A204.1 (cell line): ENCODE measurements around the gene RAMP3.
"Not testable (repeated sequence)": the region's sequence is repeated elsewhere in the genome, so short reads cannot be mapped to it uniquely, and the experiment has no call there.

Experiments
- FAIRE-seq: peaks from 2 replicates; lab custom pipeline; 2012; peaks lifted over from hg19 to GRCh38; lab: Jason Lieb, UNC

RAMP3 gene, protein sequence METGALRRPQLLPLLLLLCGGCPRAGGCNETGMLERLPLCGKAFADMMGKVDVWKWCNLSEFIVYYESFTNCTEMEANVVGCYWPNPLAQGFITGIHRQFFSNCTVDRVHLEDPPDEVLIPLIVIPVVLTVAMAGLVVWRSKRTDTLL

DNA sequence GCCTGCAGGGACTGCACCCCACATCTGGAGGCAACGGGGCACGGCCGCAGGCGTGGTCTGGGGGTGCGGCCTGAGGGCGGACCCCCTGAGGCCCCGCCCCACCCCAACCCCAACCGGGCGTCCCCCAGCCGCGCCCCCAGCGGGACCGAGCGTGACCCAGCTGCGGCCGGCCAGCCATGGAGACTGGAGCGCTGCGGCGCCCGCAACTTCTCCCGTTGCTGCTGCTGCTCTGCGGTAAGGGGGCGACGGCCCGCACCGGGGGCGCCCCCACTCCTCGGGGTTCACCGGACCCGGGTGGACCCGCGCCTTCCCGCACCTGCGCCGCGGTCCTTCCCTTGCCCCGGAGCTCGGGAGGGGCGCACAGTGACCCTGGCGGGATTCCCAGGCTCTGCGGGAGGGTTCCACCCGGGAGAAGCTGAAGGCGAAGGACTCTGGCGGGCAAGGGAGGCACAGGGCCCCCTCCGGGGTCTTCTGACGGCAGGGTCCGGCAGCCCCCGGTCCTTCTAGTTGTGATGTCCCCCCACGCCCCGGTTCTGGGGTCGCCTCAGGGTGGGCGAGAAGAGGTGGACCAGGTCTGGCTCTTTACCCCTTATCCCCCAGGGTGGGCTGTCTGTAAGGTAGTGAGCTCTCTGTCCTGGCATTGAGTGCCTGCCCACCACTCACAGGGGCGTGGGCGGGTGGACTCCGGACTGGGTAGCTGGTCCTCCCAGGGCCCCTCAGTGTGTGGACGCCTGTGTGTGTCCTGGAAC, at the start of gene RAMP3:
Gene RAMP3, plus strand, starts transcription at position 139 of the 749 bp plus-strand sequence. Its CDS starts 38 bp downstream, at position 177.
- no peak for FAIRE-seq

DNA sequence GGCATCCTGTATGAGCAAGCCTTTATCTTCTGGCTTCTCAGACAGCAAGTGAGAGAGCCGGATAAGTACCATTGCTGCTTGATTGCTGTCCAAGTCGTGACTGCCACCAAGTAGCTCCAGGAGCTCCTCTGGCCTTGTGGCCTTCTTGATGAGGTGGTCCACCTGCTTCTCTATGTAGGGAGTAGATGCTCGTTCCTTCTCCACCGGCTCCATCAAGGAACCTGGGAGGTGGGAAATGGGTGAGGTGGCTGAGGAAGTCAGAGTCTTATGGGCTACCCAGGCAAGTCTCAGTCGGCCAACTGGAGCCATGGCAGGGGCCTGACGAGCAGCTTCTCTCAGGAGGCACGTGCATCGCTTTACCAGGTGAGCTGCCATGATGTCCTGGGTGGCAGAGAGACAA, 48.7 kb upstream of the RAMP3 start:
- no peak for FAIRE-seq

DNA sequence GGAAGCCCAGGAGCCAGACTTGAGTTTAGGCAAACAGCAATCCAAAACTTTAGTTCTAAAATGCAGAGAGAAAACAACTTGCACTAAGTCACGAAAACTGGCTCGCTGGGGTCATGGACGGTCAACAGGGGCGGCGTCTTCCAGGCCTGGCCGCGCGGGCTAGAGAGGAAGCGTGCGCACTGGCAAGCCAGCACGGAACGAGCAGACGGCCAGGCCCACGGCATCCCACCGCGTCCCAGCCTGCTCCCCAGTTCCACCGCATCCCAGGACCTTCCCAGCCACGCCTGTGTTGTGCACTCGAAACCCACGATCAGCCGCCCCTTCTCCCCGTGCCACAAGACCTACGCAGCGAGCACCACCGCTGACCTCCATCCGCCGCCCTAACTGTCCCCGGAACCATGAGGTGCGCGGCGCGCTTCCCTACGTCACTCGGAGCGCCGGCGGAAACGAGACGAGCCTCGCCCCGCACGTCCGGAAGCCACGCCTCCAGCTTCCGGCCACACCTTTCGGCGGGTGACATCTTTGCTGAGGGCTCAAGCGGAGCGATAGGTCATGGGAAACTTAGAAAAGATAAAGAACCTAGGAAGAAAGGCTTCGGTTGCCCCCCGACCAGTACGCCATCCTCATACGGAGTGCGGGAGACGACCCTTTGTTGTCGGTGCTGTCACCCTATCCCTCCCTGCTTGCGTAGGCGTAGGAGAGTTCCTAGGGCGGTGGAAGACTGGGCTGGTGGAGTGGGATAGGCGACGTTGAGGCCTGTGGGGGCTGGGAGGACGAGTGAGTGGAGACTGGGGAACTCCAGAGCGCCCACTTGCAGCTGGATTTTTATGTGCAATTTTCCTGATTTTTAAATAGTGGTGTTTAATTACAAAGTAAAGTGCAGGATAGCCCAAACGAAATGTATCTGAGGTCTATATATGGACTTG, 46.0 kb upstream of the RAMP3 start, which contains the start of gene TBRG4:
Gene TBRG4, minus strand, starts transcription at position 400 of the 926 bp plus-strand sequence. CDS start 2,460 bp downstream, outside the sequence.
- FAIRE-seq, result peak; percentile 84

DNA sequence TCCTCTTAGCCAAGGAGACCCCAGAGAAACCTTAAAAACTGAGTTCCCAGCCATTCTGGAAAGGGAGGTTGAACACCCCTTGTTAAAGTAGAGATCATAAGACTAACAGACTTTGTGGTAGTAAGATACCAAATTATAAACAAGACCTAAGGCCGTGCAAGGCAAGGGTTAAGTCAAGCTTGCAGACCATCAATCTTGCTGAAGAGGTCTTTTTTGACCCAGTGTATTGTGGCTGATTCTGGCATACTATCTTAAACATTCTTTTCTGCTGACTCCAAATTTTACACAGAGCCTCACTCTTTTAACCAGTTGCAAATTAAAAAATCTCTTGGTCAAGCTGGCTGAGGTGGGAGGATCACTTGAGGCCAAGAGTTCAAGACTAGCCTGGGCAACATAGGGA, 44.9 kb upstream of the RAMP3 start:
- FAIRE-seq, result no peak

DNA sequence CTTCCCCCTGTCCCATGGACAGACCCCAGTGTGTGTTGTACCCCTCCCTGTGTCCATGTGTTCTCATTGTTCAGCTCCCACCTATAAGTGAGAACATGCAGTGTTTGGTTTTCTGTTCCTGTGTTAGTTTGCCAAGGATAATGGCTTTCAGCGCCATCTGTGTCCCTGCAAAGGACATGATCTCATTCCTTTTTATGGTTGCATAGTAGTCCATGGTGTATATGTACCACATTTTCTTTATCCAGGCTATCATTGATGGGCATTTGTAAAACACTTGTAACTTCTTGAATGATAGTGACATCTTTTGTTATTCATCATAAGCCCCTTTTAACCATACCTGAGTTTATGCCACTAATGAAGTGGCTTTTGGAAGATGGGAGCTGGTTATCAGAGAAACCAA, 43.3 kb upstream of the RAMP3 start:
- FAIRE-seq, result not testable (repeated sequence)

DNA sequence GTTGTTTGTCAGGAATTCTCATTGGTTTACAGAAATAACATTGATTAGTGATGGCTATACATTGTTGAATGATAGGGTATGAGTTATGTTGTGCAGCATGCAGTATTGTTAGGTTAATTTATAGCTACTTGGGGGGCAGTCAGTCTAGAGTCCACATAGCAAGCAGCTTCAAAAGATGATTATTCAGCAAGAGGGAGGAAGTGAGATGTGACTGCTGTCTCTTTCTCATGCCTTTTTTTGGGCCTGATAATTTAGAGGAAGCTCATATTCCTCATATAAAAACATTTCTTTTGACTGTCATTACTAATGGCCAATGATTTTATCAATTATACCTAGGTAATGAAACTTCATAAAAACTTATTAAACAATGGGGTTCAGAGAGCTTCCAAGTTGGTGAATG, 42.7 kb upstream of the RAMP3 start:
- FAIRE-seq, result no peak

DNA sequence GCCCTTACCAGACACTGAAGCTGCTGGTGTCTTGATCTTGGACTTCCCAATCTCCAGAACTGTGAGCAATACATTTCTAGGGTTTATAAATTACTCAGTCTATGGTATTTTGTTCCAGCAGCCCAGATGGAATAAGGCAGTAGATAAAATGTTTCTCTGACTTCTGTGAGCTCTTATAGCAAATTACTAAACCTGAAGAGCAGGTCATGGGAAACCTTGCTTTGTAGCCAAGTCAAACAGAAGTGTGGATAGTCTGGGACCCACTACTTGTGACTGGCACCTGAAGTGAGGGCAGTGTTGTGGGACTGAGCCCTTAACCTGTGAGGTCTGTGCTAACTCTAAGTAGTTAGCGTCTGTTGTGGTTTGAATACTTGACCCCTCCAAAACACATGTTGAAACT, 41.5 kb upstream of the RAMP3 start:
- FAIRE-seq, result no peak

DNA sequence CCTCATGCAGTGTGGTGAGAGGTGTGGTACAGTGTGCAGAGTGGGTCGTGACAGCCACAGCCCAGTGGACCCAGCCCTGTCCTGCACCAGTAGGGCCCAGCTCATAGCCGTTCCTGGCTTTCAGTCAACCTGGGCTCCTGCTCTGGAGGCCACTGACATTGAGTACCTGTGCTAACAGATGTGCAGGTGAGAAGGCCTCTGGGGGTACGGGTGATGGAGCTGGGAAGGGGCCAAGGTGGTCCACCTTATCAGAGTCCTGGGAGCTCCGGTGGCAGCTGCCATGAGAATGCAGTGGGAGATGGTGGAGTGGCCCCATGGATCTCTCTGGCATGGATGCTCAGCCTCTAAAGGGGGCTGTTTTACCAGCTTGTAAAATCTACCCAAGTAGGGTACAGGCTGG, 40.0 kb upstream of the RAMP3 start:
- FAIRE-seq, result no peak

DNA sequence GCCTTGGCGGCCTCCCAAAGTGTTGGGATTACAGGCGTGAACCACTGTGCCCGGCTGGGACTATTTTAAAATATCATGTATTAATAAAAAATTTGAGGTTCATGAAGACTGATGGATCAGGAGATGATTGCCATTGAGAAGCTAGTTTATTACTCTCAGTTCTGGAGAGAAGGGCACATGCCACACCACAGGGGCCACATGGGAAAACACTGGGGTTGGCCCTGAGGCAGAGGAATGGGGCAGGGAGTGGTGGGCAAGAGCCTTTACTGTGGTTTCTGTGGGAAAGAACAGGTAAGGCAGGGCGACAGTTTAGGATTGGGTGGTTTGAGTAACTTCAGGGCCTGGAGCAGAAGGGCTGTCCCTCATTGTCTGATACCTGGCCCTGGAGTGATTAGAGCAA, 39.3 kb upstream of the RAMP3 start:
- FAIRE-seq, result no peak

DNA sequence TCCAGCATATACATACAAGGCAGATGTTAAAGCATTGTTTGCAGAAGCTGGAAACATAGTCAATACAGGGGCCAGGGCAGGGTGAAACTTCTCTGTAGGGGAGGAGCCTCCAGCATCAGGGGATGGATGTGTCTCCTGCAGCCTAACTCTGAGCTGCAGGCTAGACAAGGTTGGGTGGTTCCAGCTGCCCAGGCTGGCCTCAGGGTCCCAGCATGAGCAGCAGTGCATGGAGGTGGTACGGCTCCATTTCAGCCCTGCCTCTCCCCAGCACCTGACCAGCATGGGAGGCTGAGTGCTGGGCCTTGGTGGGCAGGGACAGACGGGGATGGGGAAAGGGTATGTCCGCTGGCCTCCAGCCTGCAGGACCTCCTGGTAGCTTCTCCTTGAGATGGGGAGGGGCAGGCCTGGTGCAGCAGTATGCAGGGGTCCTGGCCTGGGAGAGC, 38.7 kb upstream of the RAMP3 start:
- no peak for FAIRE-seq

DNA sequence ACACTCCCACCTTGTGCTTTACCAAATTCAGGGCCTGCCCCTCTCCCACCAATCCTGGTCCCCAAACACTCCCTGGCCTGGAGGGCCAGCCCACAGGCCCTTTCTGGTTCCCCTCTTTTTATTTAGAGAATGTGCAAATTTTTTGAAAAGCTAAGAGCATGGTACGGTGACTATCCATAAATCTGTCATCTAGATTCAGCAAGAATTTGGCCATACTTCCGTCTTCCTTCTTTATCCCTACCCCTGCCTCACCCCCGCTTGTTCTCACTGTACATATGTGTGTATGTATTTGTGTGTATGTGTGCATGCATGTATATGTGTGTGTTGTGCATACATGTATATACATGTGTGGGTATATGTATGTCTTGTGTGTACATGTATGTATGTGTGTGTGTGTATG, 38.0 kb upstream of the RAMP3 start:
- FAIRE-seq, result no peak

DNA sequence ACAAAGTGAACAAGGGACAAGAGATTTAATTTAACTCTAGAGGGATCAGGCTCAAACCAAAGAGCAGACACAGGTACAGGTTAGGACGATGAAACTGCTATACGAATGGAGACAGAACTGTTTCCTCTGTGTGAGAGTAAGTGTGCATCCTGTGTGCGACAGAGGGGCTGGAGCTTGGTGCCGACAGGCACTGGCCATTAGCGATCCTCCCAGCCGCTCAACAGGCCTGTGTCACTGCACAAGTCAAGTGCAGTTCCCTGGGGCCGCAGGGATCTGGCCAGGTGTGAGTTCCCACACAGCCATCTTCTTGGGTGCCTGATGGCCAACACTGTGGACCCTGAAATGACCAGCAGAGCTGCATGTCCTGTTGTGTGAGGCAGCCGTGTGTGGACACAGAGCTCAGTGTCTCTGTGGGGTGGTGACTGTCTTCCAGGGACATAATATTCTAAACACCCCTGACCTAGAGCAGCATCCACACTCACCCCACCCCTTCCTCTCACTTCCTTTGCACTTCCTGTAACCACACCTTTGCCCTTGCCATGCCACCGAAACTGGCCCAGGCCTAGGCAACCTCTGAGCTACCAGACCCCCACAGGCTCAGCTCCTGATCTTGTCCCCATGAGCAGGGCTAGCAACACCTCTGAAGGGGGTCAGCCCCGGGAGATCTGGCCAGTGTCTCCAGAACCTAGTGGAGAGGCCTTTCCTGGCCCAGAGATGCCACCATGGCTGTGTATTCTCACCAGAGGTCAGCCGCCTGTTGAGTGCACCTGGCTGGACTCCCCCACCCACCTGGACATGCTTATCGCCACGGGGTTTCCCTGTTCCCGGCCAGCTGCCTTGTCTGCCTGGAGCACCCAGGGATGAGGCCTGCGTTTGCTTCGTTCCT, 34.4 kb upstream of the RAMP3 start:
- FAIRE-seq, result no peak

DNA sequence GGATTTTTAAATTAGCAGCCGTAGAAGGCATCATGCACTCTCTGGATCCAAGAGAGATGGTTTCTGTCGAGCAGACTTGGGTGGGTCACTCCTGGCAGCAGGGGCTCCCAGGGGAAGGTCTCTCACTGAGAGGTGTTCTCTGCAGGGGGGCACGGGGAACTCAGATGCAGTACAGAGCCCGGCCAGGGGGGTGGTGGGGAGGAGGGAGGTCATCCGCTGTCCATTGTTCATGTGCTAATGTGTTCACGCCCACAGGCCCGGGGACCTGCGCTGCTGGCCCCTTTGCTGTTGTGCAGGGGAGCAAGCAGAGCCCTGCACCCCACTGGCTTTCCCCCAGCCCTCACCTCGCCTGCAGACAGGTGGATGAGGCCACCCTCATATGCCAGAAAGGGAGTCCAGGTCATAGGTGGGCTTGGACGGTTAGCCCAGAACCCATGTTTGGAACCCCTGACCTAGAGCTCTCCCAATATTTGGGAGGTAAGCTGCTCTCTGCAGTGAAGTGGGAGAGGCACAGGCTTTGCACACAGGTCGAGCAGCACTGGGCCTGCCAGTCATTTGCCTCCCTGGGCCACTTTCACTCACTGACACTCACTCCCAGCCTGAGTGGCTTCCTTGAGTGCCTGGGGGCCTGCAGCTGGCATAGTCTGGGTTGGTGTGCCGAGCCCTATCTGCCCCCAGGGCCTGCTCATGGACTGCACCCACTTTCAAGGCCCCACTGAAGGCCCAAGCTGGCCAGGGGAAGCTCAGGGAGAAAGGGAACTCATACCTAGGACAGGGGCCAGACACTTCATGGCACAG, 33.5 kb upstream of the RAMP3 start:
- no peak for FAIRE-seq

DNA sequence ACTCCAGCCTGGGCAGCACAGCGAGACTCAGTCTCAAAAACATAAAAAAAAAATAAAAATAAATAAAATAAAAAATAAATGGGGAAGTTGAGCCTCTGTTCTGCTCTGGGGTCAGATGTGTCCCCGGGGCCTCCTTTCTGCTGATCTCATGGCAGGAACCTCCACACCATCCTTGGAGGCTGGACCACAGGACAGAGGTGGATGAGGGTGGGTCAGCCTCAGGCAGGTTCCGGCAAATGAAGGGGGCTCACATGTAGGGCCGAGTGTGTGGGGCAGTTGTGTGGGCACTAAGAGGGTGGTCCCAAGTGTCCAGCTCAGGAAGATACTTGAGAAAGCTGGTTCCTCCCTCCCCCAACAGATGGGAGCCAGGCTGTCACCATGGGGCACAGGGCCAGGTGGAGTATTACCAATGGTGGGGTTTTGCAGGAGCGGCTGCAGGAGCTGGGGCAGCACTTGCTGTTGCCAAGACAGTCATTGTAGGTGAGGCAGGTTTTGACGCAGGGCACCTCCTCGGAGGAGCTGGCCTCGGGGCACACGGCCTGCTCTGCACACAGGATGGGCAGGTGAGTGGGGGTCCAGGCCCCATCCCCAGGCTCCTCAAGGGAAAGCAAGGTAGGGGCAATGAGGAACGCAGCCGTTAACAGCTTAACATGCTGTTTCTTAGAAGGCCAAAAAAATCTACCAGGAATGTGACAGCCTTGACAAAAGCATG, 32.2 kb upstream of the RAMP3 start:
- no peak for FAIRE-seq

DNA sequence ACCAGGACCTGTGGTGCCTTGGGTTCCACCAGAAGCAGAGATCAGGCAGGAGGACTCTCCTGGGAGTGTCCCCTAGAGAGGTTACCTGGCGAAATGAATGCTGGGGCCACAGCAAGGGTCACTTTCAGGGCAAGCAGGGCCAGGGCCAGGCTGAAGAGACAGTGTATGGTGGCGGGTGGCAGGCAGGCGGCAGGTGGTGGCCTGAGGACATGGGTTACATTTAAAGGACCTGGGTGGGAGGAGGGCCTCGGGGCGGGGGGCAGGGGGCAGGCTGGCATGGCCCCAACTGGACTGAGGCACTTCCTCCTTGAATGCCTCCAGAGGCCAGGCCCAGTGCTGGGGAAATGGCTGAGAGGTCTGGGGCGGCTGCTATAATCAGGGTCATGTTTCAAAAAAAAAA, 31.4 kb upstream of the RAMP3 start:
- FAIRE-seq, result no peak

DNA sequence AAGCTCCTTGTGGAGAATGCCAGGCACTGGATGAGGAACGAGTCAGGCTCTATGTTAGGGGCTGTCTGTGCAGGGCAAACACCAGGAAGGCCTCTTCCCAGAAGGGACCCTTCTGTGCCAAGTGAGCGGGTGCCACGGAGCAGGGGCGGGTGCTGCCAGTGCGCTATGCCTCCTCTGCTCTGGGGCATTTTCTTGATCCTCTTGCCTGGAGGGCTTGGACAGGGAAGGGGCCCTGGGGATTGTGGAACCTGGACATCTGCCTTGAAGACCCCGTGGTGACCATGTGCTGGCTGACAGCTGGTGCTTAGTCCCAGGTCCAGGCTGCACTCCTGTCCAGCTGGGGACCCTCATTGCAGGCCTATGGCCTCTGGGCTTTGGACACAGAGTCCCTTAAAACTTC, 30.7 kb upstream of the RAMP3 start:
- no peak for FAIRE-seq

DNA sequence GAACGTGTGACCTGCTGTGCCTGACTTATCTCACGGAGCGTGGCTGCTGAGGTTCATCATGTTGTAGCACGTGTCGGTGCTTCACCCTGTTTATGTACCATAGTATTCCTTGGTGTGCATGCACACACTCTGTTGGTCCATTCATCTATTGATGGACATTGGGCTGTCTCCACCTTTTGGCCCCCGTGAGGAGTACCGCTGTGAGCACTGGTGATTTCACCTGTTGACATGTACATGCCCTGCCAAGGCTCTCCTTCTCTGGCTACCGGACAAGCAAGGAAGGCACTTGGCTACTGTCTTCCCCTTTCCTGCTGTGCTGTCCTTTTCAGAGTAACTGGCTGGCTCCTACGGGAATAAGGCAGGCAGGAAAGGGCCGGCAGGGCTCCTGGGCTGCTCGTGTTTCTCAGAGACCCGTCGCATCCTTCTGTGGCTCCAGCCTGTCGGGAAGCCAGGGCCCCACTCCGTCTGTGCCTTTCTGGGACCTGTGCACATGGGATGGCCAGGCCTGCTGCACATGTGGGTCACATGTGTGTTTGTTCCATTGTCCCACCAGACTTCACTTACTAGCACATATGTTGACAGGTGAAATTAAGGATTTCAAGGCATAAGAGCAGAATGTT, 28.3 kb upstream of the RAMP3 start:
- FAIRE-seq, result no peak

DNA sequence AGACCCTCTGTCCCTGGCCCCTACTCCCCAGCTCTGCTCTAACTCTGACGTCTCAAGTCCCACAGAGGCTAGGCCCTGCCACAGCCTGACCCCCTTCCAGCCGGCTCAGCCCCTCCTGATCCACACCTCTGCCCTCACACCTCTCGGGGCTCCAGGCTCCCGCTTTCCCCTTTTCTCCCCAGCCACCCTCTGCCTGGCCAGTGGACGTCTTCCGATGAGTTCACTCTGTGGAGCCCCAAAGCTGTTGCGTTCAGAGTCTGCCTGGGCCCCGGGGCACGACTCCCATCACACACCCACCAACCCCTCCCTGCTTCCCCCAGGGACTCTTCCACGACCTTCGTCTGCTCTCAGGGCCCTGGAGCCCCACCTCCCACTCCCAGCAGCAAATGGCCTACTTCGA, 27.7 kb upstream of the RAMP3 start:
- no peak for FAIRE-seq

DNA sequence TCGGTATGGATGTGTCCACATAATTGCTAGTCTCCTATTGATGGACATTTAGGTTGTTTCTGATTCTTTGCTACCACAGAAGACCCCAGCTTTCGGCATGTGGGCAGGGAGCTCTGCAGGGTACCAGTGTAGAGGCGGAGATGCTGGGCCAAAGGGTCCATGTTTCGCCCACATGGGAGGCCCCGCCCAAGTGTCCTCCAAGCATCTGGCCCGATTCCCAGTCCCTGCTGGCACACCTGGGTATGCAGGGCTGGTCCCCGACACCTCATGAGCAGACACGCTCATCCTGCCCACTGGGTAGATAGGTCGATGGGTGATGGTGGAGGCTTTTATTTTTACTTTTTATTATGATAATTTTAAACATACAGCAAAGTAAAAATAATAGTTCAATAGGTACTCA, 26.7 kb upstream of the RAMP3 start:
- no peak for FAIRE-seq

DNA sequence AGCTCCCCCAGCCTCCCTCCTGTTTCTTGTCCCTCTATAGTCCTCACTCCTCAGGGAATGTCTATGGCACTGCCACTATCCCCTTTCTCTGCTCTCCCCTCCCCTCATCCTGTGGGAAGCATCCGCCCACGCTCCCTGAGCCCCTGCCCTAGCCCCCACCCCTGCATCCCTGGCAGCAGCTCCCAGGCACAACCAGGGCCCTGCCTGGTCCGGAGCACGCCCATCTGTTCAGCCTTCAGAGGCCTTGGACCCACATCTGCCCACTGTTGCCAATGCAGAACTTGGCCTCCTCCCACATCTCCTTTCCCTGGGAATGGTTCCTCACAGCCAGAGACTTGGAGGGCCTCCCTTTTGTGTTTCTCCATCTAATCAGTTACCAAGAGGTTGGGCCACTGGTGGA, 25.7 kb upstream of the RAMP3 start:
- FAIRE-seq, result no peak
